ENCODE results near the gene TIAL1.
"Not testable (repeated sequence)": the region's sequence is repeated elsewhere in the genome, so short reads cannot be mapped to it uniquely, and the experiment has no call there.

TIAL1 gene

DNA sequence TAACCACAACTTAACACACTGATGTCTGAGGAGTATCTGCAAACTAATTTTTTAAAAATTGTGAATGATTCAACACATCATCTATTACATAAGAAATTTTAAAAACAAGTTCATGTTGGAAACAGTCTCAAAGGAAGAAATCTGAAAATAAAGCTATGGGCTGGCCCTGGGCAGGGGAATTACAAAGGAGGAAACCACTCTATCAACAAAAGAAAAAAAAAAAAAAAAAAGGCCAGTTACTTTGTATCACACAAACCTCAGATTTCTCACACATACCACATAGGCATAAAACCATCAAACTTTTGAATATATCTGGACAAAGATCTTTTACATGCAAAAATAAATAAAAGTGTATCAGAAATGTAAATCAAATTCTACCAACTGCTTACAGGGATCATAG, 20.8 kb downstream of the TIAL1 start:
- H3K79me2 ChIP-seq: no peaks in the 10 kb centered on the region
- no peaks in the 10 kb centered on the region for H3K27me3 ChIP-seq (ENCODE audit: control insufficient read depth, insufficient read depth, low read length)
- no peaks in the 10 kb centered on the region for H3K36me3 ChIP-seq (ENCODE audit: control insufficient read depth, insufficient read depth, low read length)
- no peaks in the 10 kb centered on the region for H3K9me3 ChIP-seq (ENCODE audit: control insufficient read depth, low read length)
- H3K4me3 ChIP-seq (ENCODE audit: low read depth, low read length): no peak overlapping the region
- no peaks in the 10 kb centered on the region for H3K4me1 ChIP-seq
- TF ChIP-seq, protein P1, sequence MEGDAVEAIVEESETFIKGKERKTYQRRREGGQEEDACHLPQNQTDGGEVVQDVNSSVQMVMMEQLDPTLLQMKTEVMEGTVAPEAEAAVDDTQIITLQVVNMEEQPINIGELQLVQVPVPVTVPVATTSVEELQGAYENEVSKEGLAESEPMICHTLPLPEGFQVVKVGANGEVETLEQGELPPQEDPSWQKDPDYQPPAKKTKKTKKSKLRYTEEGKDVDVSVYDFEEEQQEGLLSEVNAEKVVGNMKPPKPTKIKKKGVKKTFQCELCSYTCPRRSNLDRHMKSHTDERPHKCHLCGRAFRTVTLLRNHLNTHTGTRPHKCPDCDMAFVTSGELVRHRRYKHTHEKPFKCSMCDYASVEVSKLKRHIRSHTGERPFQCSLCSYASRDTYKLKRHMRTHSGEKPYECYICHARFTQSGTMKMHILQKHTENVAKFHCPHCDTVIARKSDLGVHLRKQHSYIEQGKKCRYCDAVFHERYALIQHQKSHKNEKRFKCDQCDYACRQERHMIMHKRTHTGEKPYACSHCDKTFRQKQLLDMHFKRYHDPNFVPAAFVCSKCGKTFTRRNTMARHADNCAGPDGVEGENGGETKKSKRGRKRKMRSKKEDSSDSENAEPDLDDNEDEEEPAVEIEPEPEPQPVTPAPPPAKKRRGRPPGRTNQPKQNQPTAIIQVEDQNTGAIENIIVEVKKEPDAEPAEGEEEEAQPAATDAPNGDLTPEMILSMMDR (IDR thresholded peaks at IDR 0.05): no peak
- H2AFZ ChIP-seq: no peak overlapping the region
- no peak overlapping the region for H3K9ac ChIP-seq
- no peak overlapping the region for H3K4me2 ChIP-seq (ENCODE audit: low read length)
- H3K27ac ChIP-seq: no peak overlapping the region

DNA sequence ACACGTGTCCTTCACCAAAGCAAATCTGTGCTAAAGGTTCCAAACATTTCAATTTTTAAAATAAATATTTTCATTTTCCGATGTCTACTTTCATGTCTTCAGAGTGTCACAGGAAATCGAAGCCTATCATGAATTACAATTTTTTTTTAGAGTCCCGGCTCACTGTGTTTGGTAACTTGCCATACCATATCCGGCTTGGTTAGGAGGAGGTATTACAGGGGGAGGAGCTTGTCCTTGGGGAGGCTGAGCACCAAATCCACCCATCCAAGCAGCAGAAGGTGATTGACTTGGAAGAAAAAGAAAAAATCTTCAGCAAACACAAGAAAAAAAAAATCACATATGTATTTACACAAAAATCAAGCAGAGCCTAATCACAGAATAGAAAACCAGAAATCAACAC, 21.3 kb downstream of the TIAL1 start:
- no peaks in the 10 kb centered on the region for H3K36me3 ChIP-seq (ENCODE audit: control insufficient read depth, insufficient read depth, low read length)
- no peaks in the 10 kb centered on the region for H3K4me1 ChIP-seq

DNA sequence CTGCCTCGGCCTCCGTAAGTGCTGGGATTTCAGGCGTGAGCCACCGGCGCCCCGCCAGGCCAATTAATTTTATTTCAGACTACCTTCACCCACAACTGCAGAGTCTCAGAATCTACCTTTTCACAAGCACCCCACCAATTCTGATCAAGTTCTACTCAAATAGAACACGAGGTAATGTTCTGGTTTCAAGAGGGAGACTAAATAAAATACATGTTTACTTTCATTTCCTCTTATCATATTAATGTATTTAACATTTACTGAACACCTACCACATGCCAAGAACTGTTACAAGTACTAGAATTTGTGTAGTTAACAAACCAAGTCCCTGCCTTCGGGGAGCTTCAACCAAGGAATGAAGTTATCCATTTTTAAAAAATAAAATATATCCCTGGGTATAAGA, 28.8 kb downstream of the TIAL1 start:
- no peaks in the 10 kb centered on the region for H3K79me2 ChIP-seq
- TF ChIP-seq, protein P1 (IDR thresholded peaks at IDR 0.05): no peak
- H3K4me1 ChIP-seq: no peaks in the 10 kb centered on the region
- no peaks in the 10 kb centered on the region for H3K9me3 ChIP-seq (ENCODE audit: control insufficient read depth, low read length)
- no peak overlapping the region for H3K4me2 ChIP-seq (ENCODE audit: low read length)
- no peaks in the 10 kb centered on the region for H3K36me3 ChIP-seq (ENCODE audit: control insufficient read depth, insufficient read depth, low read length)
- no peak overlapping the region for H2AFZ ChIP-seq
- H3K4me3 ChIP-seq (ENCODE audit: low read depth, low read length): no peak overlapping the region
- H3K27me3 ChIP-seq (ENCODE audit: control insufficient read depth, insufficient read depth, low read length): no peaks in the 10 kb centered on the region
- H3K9ac ChIP-seq: no peak overlapping the region
- no peak overlapping the region for H3K27ac ChIP-seq

More for the DNA sequence above, 21.3 kb downstream of the TIAL1 start:
- H2AFZ ChIP-seq: no peak overlapping the region
- no peak overlapping the region for H3K4me2 ChIP-seq (ENCODE audit: low read length)
- H3K9ac ChIP-seq: no peak overlapping the region
- no peak overlapping the region for H3K27ac ChIP-seq
- TF ChIP-seq, protein P1 (IDR thresholded peaks at IDR 0.05): no peak
- no peaks in the 10 kb centered on the region for H3K27me3 ChIP-seq (ENCODE audit: control insufficient read depth, insufficient read depth, low read length)
- H3K79me2 ChIP-seq: no peaks in the 10 kb centered on the region
- no peaks in the 10 kb centered on the region for H3K9me3 ChIP-seq (ENCODE audit: control insufficient read depth, low read length)
- H3K4me3 ChIP-seq (ENCODE audit: low read depth, low read length): no peak overlapping the region

DNA sequence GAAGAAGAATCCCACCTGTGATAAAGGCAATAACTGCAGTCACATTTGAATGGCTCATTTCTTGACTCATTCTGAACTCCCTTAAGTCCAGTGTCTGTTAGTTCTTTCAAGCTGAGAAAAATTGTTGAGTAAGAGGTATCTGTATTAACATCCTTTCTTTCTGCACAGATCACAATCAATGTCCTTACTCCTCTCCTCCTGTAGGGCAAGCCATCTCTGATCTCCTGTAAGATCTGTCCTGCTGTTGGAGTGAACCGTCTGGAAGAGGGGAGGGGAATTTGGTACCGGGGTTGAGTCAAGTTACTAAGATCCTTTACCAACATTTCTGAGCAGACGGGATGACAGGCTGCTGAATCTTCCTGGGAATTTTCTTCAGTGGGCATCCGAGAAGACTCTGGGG, 34.7 kb downstream of the TIAL1 start:
- Histone ChIP-seq H3K4me1 (no peaks in the 10 kb centered on the region), H3K9me3 (ENCODE audit: control insufficient read depth, low read length) (no peaks in the 10 kb centered on the region), H3K27me3 (ENCODE audit: control insufficient read depth, insufficient read depth, low read length) (no peaks in the 10 kb centered on the region), H3K4me2 (ENCODE audit: low read length) (no peak overlapping the region), H2AFZ (no peak overlapping the region), H3K9ac (no peak overlapping the region), H3K36me3 (ENCODE audit: control insufficient read depth, insufficient read depth, low read length) (no peaks in the 10 kb centered on the region), H3K27ac (no peak overlapping the region), H3K4me3 (ENCODE audit: low read depth, low read length) (no peak overlapping the region), H3K79me2 (no peaks in the 10 kb centered on the region)
- TF ChIP-seq, protein P1 (IDR thresholded peaks at IDR 0.05): no peak

DNA sequence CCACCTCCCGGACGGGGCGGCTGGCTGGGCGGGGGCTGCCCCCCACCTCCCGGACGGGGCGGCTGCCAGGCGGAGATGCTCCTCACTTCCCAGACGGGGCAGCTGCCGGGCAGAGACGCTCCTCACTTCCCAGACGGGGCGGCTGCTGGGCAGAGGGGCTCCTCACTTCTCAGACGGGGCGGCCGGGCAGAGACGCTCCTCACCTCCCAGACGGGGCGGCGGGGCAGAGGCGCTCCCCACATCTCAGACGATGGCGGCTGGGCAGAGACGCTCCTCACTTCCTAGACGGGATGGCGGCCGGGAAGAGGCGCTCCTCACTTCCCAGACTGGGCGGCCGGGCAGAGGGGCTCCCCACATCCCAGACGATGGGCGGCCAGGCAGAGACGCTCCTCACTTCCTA, 37.3 kb downstream of the TIAL1 start:
- not testable (repeated sequence) for H3K27ac ChIP-seq; H3K4me1 ChIP-seq; H3K9me3 ChIP-seq (ENCODE audit: control insufficient read depth, low read length); H3K36me3 ChIP-seq (ENCODE audit: control insufficient read depth, insufficient read depth, low read length); H3K4me2 ChIP-seq (ENCODE audit: low read length); H3K4me3 ChIP-seq (ENCODE audit: low read depth, low read length); H3K27me3 ChIP-seq (ENCODE audit: control insufficient read depth, insufficient read depth, low read length); H3K9ac ChIP-seq; H2AFZ ChIP-seq; H3K79me2 ChIP-seq

DNA sequence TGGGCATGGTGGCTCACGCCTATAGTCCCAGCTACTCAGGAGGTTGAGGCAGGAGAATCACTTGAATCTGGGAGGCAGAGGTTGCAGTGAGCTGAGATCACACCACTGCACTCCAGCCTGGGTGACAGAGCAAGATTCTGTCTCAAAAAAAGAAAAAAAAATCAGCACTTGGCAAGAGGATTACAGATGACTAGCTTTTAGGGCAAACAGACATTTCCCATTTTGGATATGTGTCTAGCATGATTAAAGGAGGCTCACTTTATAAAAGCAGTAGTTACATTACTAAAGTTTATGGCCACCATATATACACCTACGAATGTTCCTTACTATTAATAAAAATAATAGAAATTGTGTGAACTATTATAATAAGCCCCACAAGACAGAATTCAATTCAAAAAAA, 40.7 kb downstream of the TIAL1 start:
- H3K27me3 ChIP-seq (ENCODE audit: control insufficient read depth, insufficient read depth, low read length): not testable (repeated sequence)

More for the DNA sequence above, 40.7 kb downstream of the TIAL1 start:
- not testable (repeated sequence) for H3K4me2 ChIP-seq (ENCODE audit: low read length); H3K36me3 ChIP-seq (ENCODE audit: control insufficient read depth, insufficient read depth, low read length); H3K4me3 ChIP-seq (ENCODE audit: low read depth, low read length); H3K9ac ChIP-seq; H2AFZ ChIP-seq; H3K9me3 ChIP-seq (ENCODE audit: control insufficient read depth, low read length); H3K4me1 ChIP-seq; H3K27ac ChIP-seq; H3K79me2 ChIP-seq
